ENCODE measurements around the gene EXOC4.

EXOC4 gene

DNA sequence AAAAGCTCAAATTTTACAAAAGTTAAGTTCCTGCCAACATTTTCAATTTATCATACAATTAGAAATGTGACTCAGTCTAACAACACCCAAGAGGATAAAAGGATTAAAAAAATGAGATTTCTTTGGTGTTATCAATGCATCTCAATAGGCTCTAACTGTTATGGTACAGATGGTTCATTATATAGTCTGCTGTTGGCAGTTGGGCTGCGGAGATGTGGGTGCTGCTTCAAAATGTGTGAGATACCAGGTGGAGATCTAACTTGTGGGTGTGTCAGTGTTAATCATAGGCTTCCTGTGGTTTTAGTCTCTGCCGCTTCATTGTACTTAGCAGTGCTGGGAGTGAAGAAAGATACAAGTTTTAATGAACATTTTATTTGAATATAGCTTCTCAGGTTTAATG is 231.2 kb downstream of the EXOC4 start:
- Histone ChIP-seq H3K27ac (no peak overlapping the region), H3K27me3 (ENCODE audit: insufficient read depth, low read depth, severe bottlenecking) (no peaks in the 10 kb centered on the region), H3K9me3 (ENCODE audit: severe bottlenecking) (no peaks in the 10 kb centered on the region), H3K4me3 (ENCODE audit: low read depth, low read length) (no peak overlapping the region), H3K36me3 (no peaks in the 10 kb centered on the region)
- TF ChIP-seq, protein P1, sequence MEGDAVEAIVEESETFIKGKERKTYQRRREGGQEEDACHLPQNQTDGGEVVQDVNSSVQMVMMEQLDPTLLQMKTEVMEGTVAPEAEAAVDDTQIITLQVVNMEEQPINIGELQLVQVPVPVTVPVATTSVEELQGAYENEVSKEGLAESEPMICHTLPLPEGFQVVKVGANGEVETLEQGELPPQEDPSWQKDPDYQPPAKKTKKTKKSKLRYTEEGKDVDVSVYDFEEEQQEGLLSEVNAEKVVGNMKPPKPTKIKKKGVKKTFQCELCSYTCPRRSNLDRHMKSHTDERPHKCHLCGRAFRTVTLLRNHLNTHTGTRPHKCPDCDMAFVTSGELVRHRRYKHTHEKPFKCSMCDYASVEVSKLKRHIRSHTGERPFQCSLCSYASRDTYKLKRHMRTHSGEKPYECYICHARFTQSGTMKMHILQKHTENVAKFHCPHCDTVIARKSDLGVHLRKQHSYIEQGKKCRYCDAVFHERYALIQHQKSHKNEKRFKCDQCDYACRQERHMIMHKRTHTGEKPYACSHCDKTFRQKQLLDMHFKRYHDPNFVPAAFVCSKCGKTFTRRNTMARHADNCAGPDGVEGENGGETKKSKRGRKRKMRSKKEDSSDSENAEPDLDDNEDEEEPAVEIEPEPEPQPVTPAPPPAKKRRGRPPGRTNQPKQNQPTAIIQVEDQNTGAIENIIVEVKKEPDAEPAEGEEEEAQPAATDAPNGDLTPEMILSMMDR (IDR thresholded peaks at IDR 0.05; ENCODE audit: low read depth, low read length) = no peak
- DNase-seq = peak; percentile 12

DNA sequence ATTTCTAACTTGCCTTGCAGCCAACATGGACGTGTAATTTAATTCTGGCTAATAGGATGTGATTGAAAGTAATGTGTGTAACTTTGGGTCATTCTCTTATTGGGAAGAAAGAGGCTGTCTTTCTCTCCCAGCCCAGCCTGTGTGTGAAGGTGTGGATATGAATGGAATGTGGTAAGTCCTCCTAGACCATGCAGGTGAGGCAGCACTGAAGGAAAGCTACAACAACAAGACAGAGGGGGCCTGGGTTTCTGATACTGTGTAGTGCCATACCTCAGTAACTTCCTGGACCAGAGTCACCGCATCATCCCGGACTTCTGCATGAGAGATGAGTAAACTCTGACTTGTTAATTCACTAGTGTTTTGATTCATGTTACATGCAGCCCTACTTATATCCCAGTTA is 237.0 kb downstream of the EXOC4 start:
- Histone ChIP-seq H3K4me3 (ENCODE audit: low read depth, low read length) (no peak overlapping the region), H3K27ac (no peak overlapping the region), H3K27me3 (ENCODE audit: insufficient read depth, low read depth, severe bottlenecking) (no peaks in the 10 kb centered on the region), H3K9me3 (ENCODE audit: severe bottlenecking) (no peaks in the 10 kb centered on the region), H3K36me3 (no peaks in the 10 kb centered on the region; the same call in 1 of the 2 replicates)
- DNase-seq = no peak
- TF ChIP-seq, protein P1 (IDR thresholded peaks at IDR 0.05; ENCODE audit: low read depth, low read length) = no peak

DNA sequence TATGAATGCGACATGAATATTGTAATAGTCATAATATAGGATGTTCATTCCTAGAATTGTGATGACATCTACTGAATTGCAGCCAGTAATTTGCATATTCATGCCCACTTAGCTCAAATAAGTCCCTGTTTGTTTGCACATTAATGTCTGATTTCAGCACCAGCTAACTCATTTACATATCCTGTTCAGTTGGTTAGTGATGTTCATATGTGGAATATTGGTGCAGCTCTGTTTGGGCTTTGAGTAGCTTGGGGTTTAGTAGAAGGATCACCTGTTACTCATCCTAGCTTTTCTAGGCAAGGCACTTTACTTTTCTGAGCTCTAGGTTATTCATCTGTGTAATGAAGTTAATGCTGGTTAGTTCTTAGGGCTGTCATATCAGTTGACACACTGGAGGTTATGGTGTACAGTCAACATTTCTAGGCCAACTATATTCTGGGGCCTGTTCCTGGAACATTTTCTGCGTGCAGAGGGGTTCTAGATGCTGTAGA is 238.4 kb downstream of the EXOC4 start:
- H3K4me3 ChIP-seq (ENCODE audit: low read depth, low read length) = no peak overlapping the region
- TF ChIP-seq, protein P1 (IDR thresholded peaks at IDR 0.05; ENCODE audit: low read depth, low read length) = no peak
- no peaks in the 10 kb centered on the region for H3K27me3 ChIP-seq (ENCODE audit: insufficient read depth, low read depth, severe bottlenecking)
- no peak for DNase-seq
- H3K27ac ChIP-seq = no peak overlapping the region
- no peaks in the 10 kb centered on the region for H3K9me3 ChIP-seq (ENCODE audit: severe bottlenecking)
- H3K36me3 ChIP-seq = no peaks in the 10 kb centered on the region; the same call in 1 of the 2 replicates

DNA sequence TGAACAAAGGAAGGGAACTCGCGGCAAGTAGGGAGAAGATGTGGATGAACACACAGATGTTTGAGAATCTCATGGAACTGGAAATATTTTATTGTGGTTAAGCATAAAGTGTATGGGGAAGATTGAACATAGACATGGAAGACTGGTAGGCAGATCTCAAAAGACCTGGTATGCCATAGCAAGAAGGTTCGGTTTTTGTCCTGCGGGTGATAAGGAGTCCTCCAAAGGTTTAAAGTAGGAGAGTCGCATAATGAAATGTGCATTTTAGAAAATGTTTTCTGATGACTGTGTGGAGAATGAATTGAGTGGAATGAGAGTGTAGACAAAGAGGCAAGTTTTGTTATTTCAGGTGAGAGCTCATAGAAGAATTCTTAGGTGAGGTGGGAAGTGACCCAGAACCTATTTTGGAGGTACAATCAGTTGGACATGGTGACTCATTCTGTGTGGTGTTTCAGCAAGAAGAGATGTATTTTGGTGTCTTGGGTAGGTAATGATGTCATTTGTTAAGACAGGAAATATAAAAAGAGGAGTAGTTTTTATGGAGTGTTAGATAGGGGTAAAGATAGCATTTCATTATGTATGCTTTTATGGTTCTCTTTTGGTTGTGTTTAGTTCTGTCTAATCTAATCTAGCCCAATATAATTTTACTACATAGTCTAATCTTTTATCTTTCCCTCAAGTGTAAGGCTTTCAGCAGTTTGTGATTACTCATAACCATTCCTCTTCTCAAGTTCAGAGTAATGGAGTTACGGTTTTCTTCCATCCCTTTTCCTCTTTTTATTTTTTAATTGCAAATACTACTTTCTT is 239.2 kb downstream of the EXOC4 start:
- Histone ChIP-seq H3K27ac (no peak overlapping the region), H3K9me3 (ENCODE audit: severe bottlenecking) (no peaks in the 10 kb centered on the region), H3K27me3 (ENCODE audit: insufficient read depth, low read depth, severe bottlenecking) (no peaks in the 10 kb centered on the region), H3K36me3 (no peaks in the 10 kb centered on the region; the same call in 1 of the 2 replicates), H3K4me3 (ENCODE audit: low read depth, low read length) (no peak overlapping the region)
- TF ChIP-seq, protein P1 (IDR thresholded peaks at IDR 0.05; ENCODE audit: low read depth, low read length) = no peak
- no peak for DNase-seq

DNA sequence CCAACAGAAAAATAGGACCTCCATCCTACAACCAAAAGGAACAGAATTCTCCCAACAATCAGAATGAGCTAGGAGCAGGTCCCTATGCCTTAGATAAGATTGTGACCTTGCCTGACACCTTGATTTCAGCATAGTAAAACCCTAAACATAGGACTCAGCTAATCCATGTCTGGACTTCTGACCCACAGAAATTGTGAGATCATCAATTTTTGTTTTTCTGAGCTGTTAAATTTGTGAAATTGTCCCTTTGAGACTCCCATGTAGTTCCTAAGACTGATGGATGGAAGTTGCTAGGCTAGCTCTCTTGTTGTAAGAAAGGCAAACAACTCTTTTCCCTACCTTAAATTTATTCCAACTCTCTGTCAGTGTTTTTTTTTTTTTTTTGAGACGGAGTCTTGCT is 244.2 kb downstream of the EXOC4 start:
- Histone ChIP-seq H3K9me3 (ENCODE audit: severe bottlenecking) (no peaks in the 10 kb centered on the region), H3K27me3 (ENCODE audit: insufficient read depth, low read depth, severe bottlenecking) (no peaks in the 10 kb centered on the region), H3K36me3 (no peaks in the 10 kb centered on the region), H3K4me3 (ENCODE audit: low read depth, low read length) (no peak overlapping the region), H3K27ac (no peak overlapping the region)
- TF ChIP-seq, protein P1 (IDR thresholded peaks at IDR 0.05; ENCODE audit: low read depth, low read length) = no peak
- DNase-seq = no peak

Data from WERI-Rb-1 (cell line).